Spleen (tissue), 7 donors: Measurements from ENCODE around the gene ART1.

Source experiments
- POLR2A ChIP-seq, 3 donors: fragments of 450-650 bp; IDR thresholded peaks; one replicate each; pipeline ENCODE4 v1.5.1; 2017; ENCODE audit warnings: antibody characterized with exemption in 3 of 3, mild to moderate bottlenecking in 1 of 3
- POLR2AphosphoS5 ChIP-seq, 3 donors: sonication (generic); formaldehyde crosslinking; IDR thresholded peaks; one replicate each; pipeline ENCODE4 v1.5.1; 2017; ENCODE audit warnings: antibody characterized with exemption in 3 of 3
- TF ChIP-seq, protein P1 (sequence below), 11 experiments: fragments of 200-600 bp in 7 of 11; fragments of 450-650 bp in 4 of 11; sonication (generic) in 4 of 11; IDR thresholded peaks in 8 of 11; conservative IDR thresholded peaks in 3 of 11; 1 replicate in 7 of 11; 2 replicates in 4 of 11; pipeline versions ENCODE4 v1.4.0 to v1.8.0; 2016 to 2021; ENCODE audit warnings: antibody characterized with exemption in 11 of 11, inconsistent platforms in 4 of 11, mild to moderate bottlenecking in 1 of 11
- donor health status: DM: no; HTN: no; CAD: no; lungs with moderate emphysema.
- donor health status: DM: no; HTN: no; CAD: no.
- donor health status: DM: no; HTN: no; CAD: no.

- TF ChIP-seq, protein P1, sequence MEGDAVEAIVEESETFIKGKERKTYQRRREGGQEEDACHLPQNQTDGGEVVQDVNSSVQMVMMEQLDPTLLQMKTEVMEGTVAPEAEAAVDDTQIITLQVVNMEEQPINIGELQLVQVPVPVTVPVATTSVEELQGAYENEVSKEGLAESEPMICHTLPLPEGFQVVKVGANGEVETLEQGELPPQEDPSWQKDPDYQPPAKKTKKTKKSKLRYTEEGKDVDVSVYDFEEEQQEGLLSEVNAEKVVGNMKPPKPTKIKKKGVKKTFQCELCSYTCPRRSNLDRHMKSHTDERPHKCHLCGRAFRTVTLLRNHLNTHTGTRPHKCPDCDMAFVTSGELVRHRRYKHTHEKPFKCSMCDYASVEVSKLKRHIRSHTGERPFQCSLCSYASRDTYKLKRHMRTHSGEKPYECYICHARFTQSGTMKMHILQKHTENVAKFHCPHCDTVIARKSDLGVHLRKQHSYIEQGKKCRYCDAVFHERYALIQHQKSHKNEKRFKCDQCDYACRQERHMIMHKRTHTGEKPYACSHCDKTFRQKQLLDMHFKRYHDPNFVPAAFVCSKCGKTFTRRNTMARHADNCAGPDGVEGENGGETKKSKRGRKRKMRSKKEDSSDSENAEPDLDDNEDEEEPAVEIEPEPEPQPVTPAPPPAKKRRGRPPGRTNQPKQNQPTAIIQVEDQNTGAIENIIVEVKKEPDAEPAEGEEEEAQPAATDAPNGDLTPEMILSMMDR (IDR thresholded peaks at IDR 0.05 in 8 of 11, conservative IDR thresholded peaks at IDR 0.05 in 3 of 11): no peak
- no peak for TF ChIP-seq POLR2AphosphoS5 (IDR thresholded peaks at IDR 0.05)
- no peak for TF ChIP-seq POLR2A (IDR thresholded peaks at IDR 0.05)
Measured at GRCh38 chr11:3617990-3618389, 26.9 kb upstream of the ART1 start.
